Right renal cortex interstitium (tissue), 3 donors: ENCODE measurements around the gene LRP1B. TPM values are rescaled to one million over a fixed set of nuclear protein-coding genes. Genes with fewer than 3 reads are reported as not detected.
"Not testable (repeated sequence)": the region's sequence is repeated elsewhere in the genome, so short reads cannot be mapped to it uniquely, and the experiment has no call there.

Experiments used
- DNase-seq, 3 donors: peaks; one replicate each; pipeline ENCODE4 v3.0.0-alpha.2; 2013; ENCODE audit warnings: low read depth in 3 of 3, low spot score in 2 of 3
- polyA plus RNA-seq, 3 donors: library from polyadenylated mRNA; unstranded; fragments of 120-200 nt; gene quantifications; one replicate each; pipeline ENCODE4 v1.2.1, GENCODE V29; 2013; ENCODE audit not compliant: insufficient read length in 3 of 3

The LRP1B gene
- polyA plus RNA-seq, 3 donors, result 0.85 to 0.90 (median 0.88) TPM

DNA sequence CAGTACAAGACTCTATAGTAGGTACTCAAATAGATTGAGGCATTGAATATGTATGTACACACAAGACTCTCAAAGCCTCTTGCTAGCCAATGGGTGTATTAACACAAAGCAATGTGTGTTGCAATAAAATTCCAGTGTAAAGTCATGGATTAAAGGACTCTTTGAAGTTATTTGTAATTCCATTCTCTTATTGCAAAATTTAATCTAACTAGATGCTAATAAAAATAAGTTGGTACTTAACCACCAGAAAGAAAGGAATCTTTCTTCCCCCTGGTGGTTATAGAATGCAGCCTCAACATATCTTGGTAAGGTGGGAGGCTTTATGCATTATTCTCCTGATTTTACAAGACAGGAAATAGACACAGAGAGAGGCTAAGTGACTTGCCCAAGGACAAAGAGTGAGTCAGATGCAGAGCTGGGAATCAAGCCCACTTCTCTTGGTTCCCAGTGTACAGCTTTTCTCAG lies 18.0 kb downstream of the LRP1B start:
- no peak for DNase-seq

GRCh38 chr2:142104134-142104758 lies 26.6 kb downstream of the LRP1B start:
- DNase-seq, result no peak

GRCh38 chr2:142100970-142101369 lies 29.8 kb downstream of the LRP1B start:
- DNase-seq, result no peak

GRCh38 chr2:142100139-142100873 lies 30.5 kb downstream of the LRP1B start:
- no peak for DNase-seq

DNA sequence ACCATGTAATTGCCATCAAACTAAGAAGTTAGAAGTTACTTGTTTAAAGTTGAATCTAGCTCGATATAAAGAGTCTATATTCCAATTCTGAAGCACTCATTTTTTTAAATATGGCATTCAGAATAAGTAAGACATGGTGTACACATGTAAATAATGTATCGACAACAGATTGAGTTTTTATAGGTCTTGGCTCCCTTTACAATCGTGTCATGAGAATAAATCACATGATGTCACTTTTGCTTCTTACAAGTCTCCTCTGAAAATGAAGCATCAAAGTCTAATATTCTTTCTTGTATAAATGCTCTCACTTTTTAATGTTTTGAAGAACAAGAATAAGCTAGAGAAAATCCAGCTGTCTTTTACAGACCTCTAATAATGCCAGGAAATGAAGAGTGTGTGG lies 33.1 kb downstream of the LRP1B start:
- DNase-seq, result no peak

GRCh38 chr2:142095647-142096046 lies 35.2 kb downstream of the LRP1B start:
- DNase-seq, result no peak

GRCh38 chr2:142094233-142094632 lies 36.6 kb downstream of the LRP1B start:
- no peak for DNase-seq

DNA sequence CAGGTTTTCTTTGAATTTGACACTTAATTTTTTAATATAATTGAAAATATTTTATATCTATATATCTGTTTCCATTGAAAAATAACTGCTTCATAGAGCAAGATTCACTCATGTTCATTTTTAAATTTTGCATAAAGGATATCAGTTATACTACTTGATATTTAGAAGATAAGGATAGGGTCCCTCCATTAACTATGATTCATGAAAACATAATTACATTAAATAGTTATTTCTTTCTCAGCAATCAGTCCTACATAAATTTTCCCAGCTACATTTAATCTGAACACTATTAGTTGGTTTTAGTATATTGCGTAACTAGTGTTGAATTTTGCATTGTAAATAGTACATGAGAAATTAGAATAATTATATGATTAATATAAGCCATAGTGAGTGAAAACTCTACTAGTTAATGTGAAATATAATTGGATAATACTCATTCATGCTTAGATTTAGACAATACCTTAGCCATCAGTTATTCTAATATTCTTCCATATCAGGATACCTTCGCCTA lies 42.7 kb downstream of the LRP1B start:
- DNase-seq, result no peak

GRCh38 chr2:142087585-142087984 lies 43.2 kb downstream of the LRP1B start:
- DNase-seq, result not testable (repeated sequence)

DNA sequence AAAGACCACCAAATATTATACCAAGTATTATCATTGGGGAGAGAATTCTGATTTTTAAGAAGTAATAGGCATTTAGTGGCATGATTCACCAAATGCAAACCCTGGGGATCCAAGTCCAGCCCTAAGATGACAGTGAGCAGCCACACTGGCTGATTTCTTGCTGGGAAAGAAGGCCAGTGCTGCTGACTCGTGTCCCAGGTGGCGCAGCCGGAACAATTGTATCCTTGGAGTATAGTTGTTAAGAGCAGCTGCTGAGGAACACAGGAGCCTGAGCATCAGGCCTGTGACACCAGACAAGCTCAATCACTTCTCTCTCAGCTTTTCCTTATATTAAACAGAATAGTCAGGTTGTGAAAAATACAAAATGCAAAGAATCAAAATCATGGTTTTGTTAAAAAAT lies 48.4 kb downstream of the LRP1B start:
- no peak for DNase-seq

DNA sequence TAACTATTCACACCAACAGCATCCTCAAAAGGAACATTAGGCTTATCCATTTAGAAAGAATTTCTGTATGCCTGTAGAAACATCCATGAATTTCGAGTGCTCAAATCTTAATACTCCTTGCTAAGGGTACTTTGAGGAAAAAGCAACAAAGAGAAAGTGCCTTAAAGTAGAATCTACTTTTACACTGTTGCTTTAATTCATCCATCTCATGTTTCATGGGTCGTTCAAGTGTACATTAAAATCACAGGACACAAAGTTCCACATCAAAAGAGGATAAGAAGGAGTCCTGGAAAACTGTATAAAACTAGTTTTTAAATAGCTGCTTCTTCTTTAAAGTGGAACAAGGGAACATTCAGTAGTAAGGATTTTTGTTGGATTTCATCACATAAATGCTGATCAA lies 54.5 kb downstream of the LRP1B start:
- no peak for DNase-seq

- DNase-seq, result no peak
Observed at GRCh38 chr2:142075826-142076225, 55.0 kb downstream of the LRP1B start.

DNA sequence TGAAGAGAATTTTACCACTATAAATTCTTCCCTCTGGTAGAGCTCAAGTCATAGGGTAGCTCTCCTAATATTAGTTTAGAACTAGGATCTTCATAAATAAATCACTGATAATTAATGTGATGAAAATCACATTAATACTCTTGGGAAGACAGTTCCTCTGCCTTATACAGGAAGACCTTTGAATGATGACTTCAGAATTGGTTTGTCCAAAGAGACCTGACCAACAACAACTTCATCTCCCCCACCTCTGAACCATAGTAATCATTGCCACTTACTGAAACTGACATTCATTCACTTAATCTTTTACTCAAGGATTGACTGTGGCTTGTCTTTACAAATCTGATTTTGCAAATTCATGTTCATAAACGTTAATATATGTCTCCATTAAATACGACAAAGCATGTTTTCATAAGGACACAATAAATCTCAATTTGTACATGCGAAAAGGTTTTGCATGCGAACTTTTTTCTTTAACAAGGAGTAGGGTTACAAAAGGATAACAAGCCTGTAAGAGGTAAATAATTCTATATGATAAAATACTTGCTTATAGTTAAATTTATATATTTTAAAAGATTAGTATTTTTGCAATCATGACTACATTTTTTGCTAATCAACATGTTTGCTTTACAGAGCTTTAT lies 61.4 kb downstream of the LRP1B start:
- no peak for DNase-seq

DNA sequence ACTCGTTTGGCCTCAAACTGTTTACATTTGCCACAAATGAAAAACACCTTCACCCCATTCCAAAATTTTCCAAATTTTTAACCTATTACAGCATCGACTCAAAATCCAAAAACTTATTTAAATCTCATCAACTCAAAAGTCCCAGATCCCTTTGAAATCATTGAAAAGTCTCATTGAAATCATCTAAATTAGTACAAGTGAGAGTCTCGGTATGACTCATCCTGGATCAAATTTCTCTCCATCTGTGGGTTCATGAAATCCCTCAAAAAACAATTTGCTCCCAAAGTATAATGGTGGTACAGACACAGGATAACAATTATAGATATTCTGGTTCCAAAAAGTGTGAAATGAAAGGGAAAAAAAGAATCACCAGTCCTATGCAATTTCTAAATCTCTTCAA lies 65.1 kb downstream of the LRP1B start:
- DNase-seq, result no peak

- DNase-seq, result no peak
Observed at GRCh38 chr2:142065156-142065555, 65.7 kb downstream of the LRP1B start.

DNA sequence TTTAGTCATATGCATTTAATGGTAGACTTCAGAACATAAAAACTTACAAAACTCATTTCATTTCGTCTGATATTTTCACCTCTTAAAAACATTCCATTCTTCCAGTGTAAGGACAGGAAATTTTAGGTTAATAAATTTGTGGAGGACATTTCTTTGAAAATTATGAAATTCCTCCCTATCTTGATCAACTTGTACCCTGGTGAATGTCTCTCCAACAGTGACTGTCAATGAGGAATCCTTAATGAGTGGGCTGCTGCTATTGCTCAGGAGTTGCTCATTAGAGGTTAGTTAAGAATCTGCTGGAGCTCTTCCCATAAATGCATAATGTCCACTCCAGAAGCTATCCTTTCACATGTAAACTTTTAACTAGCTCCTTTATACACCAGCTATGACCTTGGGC lies 69.1 kb downstream of the LRP1B start:
- DNase-seq, result no peak

GRCh38 chr2:142058149-142058548 lies 72.7 kb downstream of the LRP1B start:
- no peak for DNase-seq

GRCh38 chr2:142056784-142057183 lies 74.0 kb downstream of the LRP1B start:
- DNase-seq, result no peak

DNA sequence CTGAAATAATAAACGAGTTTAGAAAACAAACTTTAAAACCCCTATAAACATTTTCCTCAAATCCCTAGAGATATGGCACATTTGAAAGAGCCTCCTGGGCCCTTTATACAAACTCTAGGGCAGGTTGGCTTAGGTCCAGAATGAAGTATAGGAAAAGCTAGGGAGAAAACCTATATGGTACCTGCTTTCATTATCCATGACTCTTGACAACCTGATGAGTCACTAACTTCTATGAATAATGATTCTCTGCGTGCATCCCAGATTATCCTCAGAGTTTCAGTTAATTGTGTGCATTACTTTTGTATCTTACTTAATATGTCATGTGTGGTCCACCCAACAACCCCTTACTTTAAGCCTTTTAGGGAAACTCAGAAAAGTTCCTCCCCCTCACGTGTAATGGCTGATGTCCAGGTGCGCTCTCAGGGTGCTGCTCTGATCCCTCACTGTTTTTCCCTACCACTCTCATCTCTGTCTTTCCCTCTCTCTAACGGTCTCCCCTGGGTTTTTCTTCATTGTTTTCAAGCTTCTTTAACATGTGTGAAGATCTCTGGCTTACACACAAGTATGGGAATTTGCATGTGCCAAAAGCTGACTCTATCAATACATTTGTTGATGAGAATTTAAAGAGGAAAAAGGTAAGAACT lies 78.5 kb downstream of the LRP1B start:
- no peak for DNase-seq

- no peak for DNase-seq
Observed at GRCh38 chr2:142048581-142048980, 82.2 kb downstream of the LRP1B start.

GRCh38 chr2:142045641-142046040 lies 85.2 kb downstream of the LRP1B start:
- no peak for DNase-seq
